DOHH2 (cell line): Measurements from ENCODE around the gene TRIM46.
A peak's percentile ranks its signal among the peaks of the same experiment; 100 is the strongest.

Experiments
- H3F3A ChIP-seq: fragments of 200-600 bp; sonication (generic), shearing (Covaris generic); 2 replicates; pipeline ENCODE4 v1.6.0; 2016; ENCODE audit warnings: antibody characterized with exemption, mild to moderate bottlenecking; ENCODE audit not compliant: control insufficient read depth, insufficient read depth
- H3K27ac ChIP-seq: fragments of 200-600 bp; sonication (generic); 2 replicates; pipeline ENCODE4 v1.5.1; 2014; ENCODE audit warnings: low read depth, mild to moderate bottlenecking, low read length, moderate library complexity
- H3K27me3 ChIP-seq: fragments of 200-600 bp; sonication (generic); 2 replicates; pipeline ENCODE4 v1.6.1; 2014; ENCODE audit warnings: mild to moderate bottlenecking, low read length, mixed read lengths; ENCODE audit not compliant: control insufficient read depth
- H3K36me3 ChIP-seq: fragments of 200-600 bp; sonication (generic); 2 replicates; pipeline ENCODE4 v1.6.1; 2014; ENCODE audit warnings: mild to moderate bottlenecking, low read length, moderate library complexity, mixed read lengths; ENCODE audit not compliant: control insufficient read depth
- H3K4me1 ChIP-seq: fragments of 200-600 bp; sonication (generic); 2 replicates; pipeline ENCODE4 v1.6.1; 2014; ENCODE audit warnings: mild to moderate bottlenecking, low read length, mixed read lengths; ENCODE audit not compliant: control insufficient read depth
- H3K4me2 ChIP-seq: fragments of 200-600 bp; sonication (generic); 2 replicates; pipeline ENCODE4 v1.6.0; 2014; ENCODE audit warnings: mild to moderate bottlenecking, low read length, moderate library complexity
- H3K4me3 ChIP-seq: fragments of 200-600 bp; sonication (generic); 2 replicates; pipeline ENCODE4 v1.5.1; 2014; ENCODE audit warnings: mild to moderate bottlenecking, low read length, mixed read lengths
- H3K79me2 ChIP-seq: fragments of 200-600 bp; sonication (generic); 2 replicates; pipeline ENCODE4 v1.6.1; 2014; ENCODE audit warnings: mild to moderate bottlenecking, low read length, mixed read lengths; ENCODE audit not compliant: control insufficient read depth
- H3K9me2 ChIP-seq: fragments of 200-600 bp; sonication (generic); replicated peaks from 2 replicates; pipeline ENCODE4 v1.6.1; 2014; ENCODE audit warnings: mild to moderate bottlenecking, low read length, mixed read lengths; ENCODE audit not compliant: control insufficient read depth
- H3K9me3 ChIP-seq: fragments of 200-600 bp; sonication (generic); 2 replicates; pipeline ENCODE4 v1.6.1; 2014; ENCODE audit warnings: antibody characterized with exemption, low read length, mixed read lengths; ENCODE audit not compliant: control insufficient read depth, insufficient read depth
- H4K20me1 ChIP-seq: fragments of 200-600 bp; sonication (generic); 2 replicates; pipeline ENCODE4 v1.6.0; 2014; ENCODE audit warnings: low read depth, mild to moderate bottlenecking, antibody characterized with exemption, low read length, moderate library complexity; ENCODE audit not compliant: control insufficient read depth, insufficient read depth
- EZH2phosphoT487 ChIP-seq: fragments of 200-600 bp; sonication (generic); IDR thresholded peaks from 2 replicates; pipeline ENCODE4 v1.6.1; 2017; ENCODE audit warnings: borderline replicate concordance, mild to moderate bottlenecking, antibody characterized with exemption, low read length, moderate library complexity, mixed read lengths
- TF ChIP-seq, protein P1 (sequence below): fragments of 200-600 bp; sonication (generic); IDR thresholded peaks from one replicate; pipeline ENCODE4 v1.5.1; 2014; ENCODE audit warnings: antibody characterized with exemption, mild to moderate bottlenecking, low read depth, low read length; ENCODE audit not compliant: poor library complexity, severe bottlenecking

TRIM46 gene

GRCh38 chr1:155133799-155134281, 39.8 kb upstream of the TRIM46 start:
- peak overlapping the region; percentile 98; the same call in 1 of the 2 replicates for H3K4me2 ChIP-seq
- TF ChIP-seq, protein P1, sequence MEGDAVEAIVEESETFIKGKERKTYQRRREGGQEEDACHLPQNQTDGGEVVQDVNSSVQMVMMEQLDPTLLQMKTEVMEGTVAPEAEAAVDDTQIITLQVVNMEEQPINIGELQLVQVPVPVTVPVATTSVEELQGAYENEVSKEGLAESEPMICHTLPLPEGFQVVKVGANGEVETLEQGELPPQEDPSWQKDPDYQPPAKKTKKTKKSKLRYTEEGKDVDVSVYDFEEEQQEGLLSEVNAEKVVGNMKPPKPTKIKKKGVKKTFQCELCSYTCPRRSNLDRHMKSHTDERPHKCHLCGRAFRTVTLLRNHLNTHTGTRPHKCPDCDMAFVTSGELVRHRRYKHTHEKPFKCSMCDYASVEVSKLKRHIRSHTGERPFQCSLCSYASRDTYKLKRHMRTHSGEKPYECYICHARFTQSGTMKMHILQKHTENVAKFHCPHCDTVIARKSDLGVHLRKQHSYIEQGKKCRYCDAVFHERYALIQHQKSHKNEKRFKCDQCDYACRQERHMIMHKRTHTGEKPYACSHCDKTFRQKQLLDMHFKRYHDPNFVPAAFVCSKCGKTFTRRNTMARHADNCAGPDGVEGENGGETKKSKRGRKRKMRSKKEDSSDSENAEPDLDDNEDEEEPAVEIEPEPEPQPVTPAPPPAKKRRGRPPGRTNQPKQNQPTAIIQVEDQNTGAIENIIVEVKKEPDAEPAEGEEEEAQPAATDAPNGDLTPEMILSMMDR, result no peak
- no peak for TF ChIP-seq EZH2phosphoT487
- peaks cover 23% of the 10 kb centered on the region for H3K36me3 ChIP-seq
- no peaks in the 10 kb centered on the region for H3K9me2 ChIP-seq
- no peaks in the 10 kb centered on the region for H4K20me1 ChIP-seq
- H3K4me1 ChIP-seq, result peaks cover 34% of the 10 kb centered on the region
- H3K79me2 ChIP-seq, result peaks cover 34% of the 10 kb centered on the region
- peaks cover 16% of the 10 kb centered on the region for H3F3A ChIP-seq
- H3K27me3 ChIP-seq, result peaks cover 9% of the 10 kb centered on the region
- no peaks in the 10 kb centered on the region for H3K9me3 ChIP-seq
- no peak overlapping the region for H3K27ac ChIP-seq
- no peak overlapping the region for H3K4me3 ChIP-seq

- H3K27ac ChIP-seq, result no peak overlapping the region
- no peak overlapping the region for H3K4me3 ChIP-seq
Observed at GRCh38 chr1:155134322-155134721, 39.3 kb upstream of the TRIM46 start.

DNA sequence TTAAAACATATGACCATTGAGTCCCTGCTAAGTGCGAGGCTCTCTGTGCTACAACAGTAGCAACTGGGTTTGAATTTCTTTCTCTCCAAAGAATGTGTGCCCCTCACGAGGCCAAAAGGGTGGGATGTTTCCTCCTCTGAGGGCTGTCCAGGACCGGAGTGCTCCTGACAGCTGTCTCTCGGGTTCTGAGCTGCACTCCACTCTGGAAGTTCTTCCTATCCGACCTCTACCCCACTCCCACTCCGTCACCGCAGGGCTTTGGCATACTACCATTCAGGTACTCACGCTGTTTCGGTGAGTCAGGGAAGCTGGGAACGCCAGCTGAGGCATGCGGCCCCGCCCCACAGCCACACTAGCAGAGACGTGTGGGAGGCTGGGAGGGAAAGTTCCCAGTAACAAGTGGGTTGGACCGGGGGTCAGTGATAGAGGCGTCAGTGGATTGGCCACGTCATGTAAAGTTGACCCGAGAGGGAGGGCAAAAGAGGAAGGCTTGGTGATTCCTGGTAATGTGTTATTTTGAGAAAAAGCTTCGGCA, 38.7 kb upstream of the TRIM46 start:
- Histone ChIP-seq H3K27ac (peak overlapping the region; percentile 78), H3K4me3 (peak overlapping the region; percentile 89), H3K27me3 (0 out of 2 replicates have a peak, but pooled peaks cover 2% of the 10 kb centered on the region), H3K9me3 (no peaks in the 10 kb centered on the region), H4K20me1 (no peaks in the 10 kb centered on the region), H3K36me3 (peaks cover 31% of the 10 kb centered on the region), H3K4me1 (peaks cover 36% of the 10 kb centered on the region), H3F3A (peaks cover 16% of the 10 kb centered on the region), H3K79me2 (peaks cover 45% of the 10 kb centered on the region), H3K4me2 (peak overlapping the region; percentile 98), H3K9me2 (no peaks in the 10 kb centered on the region)
- TF ChIP-seq, protein P1, result no peak
- no peak for TF ChIP-seq EZH2phosphoT487

More at GRCh38 chr1:155134322-155134721, 39.3 kb upstream of the TRIM46 start:
- H3K9me2 ChIP-seq, result no peaks in the 10 kb centered on the region
- H3K36me3 ChIP-seq, result peaks cover 26% of the 10 kb centered on the region
- no peaks in the 10 kb centered on the region for H4K20me1 ChIP-seq
- H3K9me3 ChIP-seq, result no peaks in the 10 kb centered on the region
- peaks cover 38% of the 10 kb centered on the region for H3K79me2 ChIP-seq
- peak overlapping the region; percentile 98 for H3K4me2 ChIP-seq
- peaks cover 16% of the 10 kb centered on the region for H3F3A ChIP-seq
- H3K27me3 ChIP-seq, result peaks cover 4% of the 10 kb centered on the region
- no peak for TF ChIP-seq EZH2phosphoT487
- TF ChIP-seq, protein P1, result no peak
- peaks cover 36% of the 10 kb centered on the region for H3K4me1 ChIP-seq
